OCI-LY1 (cell line): ENCODE results near the gene MERTK.

Experiments
- H2AFZ ChIP-seq: fragments of 200-600 bp; sonication (generic), shearing (Covaris generic); 2 replicates; pipeline ENCODE4 v1.6.0; 2014; ENCODE audit warnings: antibody characterized with exemption, mild to moderate bottlenecking, low read length
- H3F3A ChIP-seq: fragments of 200-600 bp; sonication (generic), shearing (Covaris generic); 2 replicates; pipeline ENCODE4 v1.6.0; 2014; ENCODE audit warnings: mild to moderate bottlenecking, antibody characterized with exemption, low read length, moderate library complexity; ENCODE audit not compliant: insufficient read depth
- H3K27ac ChIP-seq: fragments of 200-600 bp; sonication (generic); 2 replicates; pipeline ENCODE4 v1.5.1; 2014; ENCODE audit warnings: low read length, mixed run types, mild to moderate bottlenecking, low read depth; ENCODE audit not compliant: poor library complexity, severe bottlenecking
- H3K27me3 ChIP-seq: fragments of 200-600 bp; sonication (generic); 2 replicates; pipeline ENCODE4 v1.6.0; 2014; ENCODE audit warnings: antibody characterized with exemption, mild to moderate bottlenecking, low read length, moderate library complexity; ENCODE audit not compliant: insufficient read depth
- H3K36me3 ChIP-seq: fragments of 200-600 bp; sonication (generic); 2 replicates; pipeline ENCODE4 v1.6.1; 2014; ENCODE audit warnings: mild to moderate bottlenecking, antibody characterized with exemption, low read length, moderate library complexity, mixed read lengths; ENCODE audit not compliant: insufficient read depth
- H3K4me1 ChIP-seq: fragments of 200-600 bp; sonication (generic); 2 replicates; pipeline ENCODE4 v1.5.1; 2014; ENCODE audit warnings: mild to moderate bottlenecking, low read length, moderate library complexity; ENCODE audit not compliant: insufficient read depth, severe bottlenecking
- H3K4me2 ChIP-seq: fragments of 200-600 bp; sonication (generic), shearing (Covaris generic); 2 replicates; pipeline ENCODE4 v1.6.1; 2014; ENCODE audit warnings: low read length
- H3K4me3 ChIP-seq: fragments of 200-600 bp; sonication (generic); 2 replicates; pipeline ENCODE4 v1.5.1; 2014; ENCODE audit warnings: low read length, low read depth, mild to moderate bottlenecking, mixed read lengths; ENCODE audit not compliant: poor library complexity, severe bottlenecking
- H3K79me2 ChIP-seq: fragments of 200-600 bp; shearing (Covaris generic); 2 replicates; pipeline ENCODE4 v1.6.1; 2016; ENCODE audit warnings: mixed run types, low read length, mixed read lengths; ENCODE audit not compliant: insufficient read depth
- H3K9ac ChIP-seq: fragments of 200-600 bp; sonication (generic), shearing (Covaris generic); 2 replicates; pipeline ENCODE4 v1.6.1; 2014; ENCODE audit warnings: mild to moderate bottlenecking, low read length, mixed read lengths
- H3K9me2 ChIP-seq: fragments of 200-600 bp; sonication (generic), shearing (Covaris generic); 2 replicates; pipeline ENCODE4 v1.6.1; 2014; ENCODE audit warnings: low read depth, mild to moderate bottlenecking, low read length, mixed read lengths
- H3K9me3 ChIP-seq: fragments of 200-600 bp; shearing (Covaris generic); 2 replicates; pipeline ENCODE4 v1.6.1; 2014; ENCODE audit warnings: low read length, mixed read lengths
- H4K20me1 ChIP-seq: fragments of 200-600 bp; sonication (generic), shearing (Covaris generic); 2 replicates; pipeline ENCODE4 v1.6.0; 2016; ENCODE audit warnings: mild to moderate bottlenecking, low read length; ENCODE audit not compliant: insufficient read depth
- CTCF ChIP-seq: fragments of 200-600 bp; sonication (generic), shearing (Covaris generic); IDR thresholded peaks from 2 replicates; pipeline ENCODE4 v1.5.1; 2017; ENCODE audit warnings: mild to moderate bottlenecking, antibody characterized with exemption, low read length, moderate library complexity, mixed read lengths
- EZH2 ChIP-seq: fragments of 200-600 bp; sonication (generic), shearing (Covaris generic); IDR thresholded peaks from 2 replicates; pipeline ENCODE4 v1.8.0; 2017; ENCODE audit warnings: borderline replicate concordance, mixed run types, mild to moderate bottlenecking, antibody characterized with exemption, low read length, moderate library complexity, mixed read lengths

Gene MERTK

DNA sequence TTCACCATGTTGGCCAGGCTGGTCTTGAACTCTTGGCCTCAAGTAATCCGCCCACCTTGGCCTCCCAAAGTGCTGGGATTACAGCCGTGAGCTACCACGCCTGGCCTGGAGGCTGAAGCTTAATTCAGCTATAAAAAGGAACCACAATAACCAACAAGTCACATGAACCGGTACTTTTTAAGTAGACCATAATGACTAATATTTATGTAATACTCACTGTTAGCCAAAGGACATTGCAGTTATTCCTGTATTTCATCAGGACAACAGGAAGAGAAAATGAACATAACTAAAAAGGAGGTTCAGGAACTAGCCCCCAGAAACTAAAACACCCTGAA is 107.6 kb downstream of the MERTK start:
- no peak for TF ChIP-seq CTCF
- TF ChIP-seq EZH2 = no peak
- Histone ChIP-seq H4K20me1 (no peaks in the 10 kb centered on the region), H3K4me1 (peaks cover 6% of the 10 kb centered on the region), H3K9me3 (no peaks in the 10 kb centered on the region), H3K27ac (no peak overlapping the region), H3K4me3 (no peak overlapping the region), H3K4me2 (no peak overlapping the region), H2AFZ (no peak overlapping the region), H3K9ac (no peak overlapping the region), H3K9me2 (no peaks in the 10 kb centered on the region), H3F3A (no peaks in the 10 kb centered on the region), H3K36me3 (no peaks in the 10 kb centered on the region), H3K79me2 (no peaks in the 10 kb centered on the region), H3K27me3 (0 out of 2 replicates have a peak, but pooled peaks cover 3% of the 10 kb centered on the region)

- Histone ChIP-seq H3K36me3 (no peaks in the 10 kb centered on the region), H3K27ac (no peak overlapping the region)
These were observed 109.1 kb downstream of the MERTK start for GRCh38 chr2:112007493-112007892.

GRCh38 chr2:112008910-112009485 is 110.6 kb downstream of the MERTK start:
- Histone ChIP-seq H3K4me2 (no peak overlapping the region), H3K27ac (no peak overlapping the region), H3K36me3 (no peaks in the 10 kb centered on the region), H3K9me3 (no peaks in the 10 kb centered on the region), H3K27me3 (0 out of 2 replicates have a peak, but pooled peaks cover 3% of the 10 kb centered on the region), H3K9me2 (no peaks in the 10 kb centered on the region), H2AFZ (no peak overlapping the region), H3F3A (no peaks in the 10 kb centered on the region), H3K4me1 (no peaks in the 10 kb centered on the region), H4K20me1 (no peaks in the 10 kb centered on the region), H3K9ac (no peak overlapping the region), H3K4me3 (no peak overlapping the region), H3K79me2 (no peaks in the 10 kb centered on the region)
- TF ChIP-seq EZH2 (no peak), CTCF (no peak)

More at GRCh38 chr2:112007493-112007892, 109.1 kb downstream of the MERTK start:
- Histone ChIP-seq H3K4me1 (no peaks in the 10 kb centered on the region), H3K27me3 (0 out of 2 replicates have a peak, but pooled peaks cover 3% of the 10 kb centered on the region), H3K9me2 (no peaks in the 10 kb centered on the region), H2AFZ (no peak overlapping the region), H3K9ac (no peak overlapping the region), H4K20me1 (no peaks in the 10 kb centered on the region), H3K4me3 (no peak overlapping the region), H3K79me2 (no peaks in the 10 kb centered on the region), H3K4me2 (no peak overlapping the region), H3F3A (no peaks in the 10 kb centered on the region), H3K9me3 (no peaks in the 10 kb centered on the region)
- TF ChIP-seq EZH2 = no peak
- no peak for TF ChIP-seq CTCF
